ENCODE measurements around the gene MAL. TPM values are rescaled to one million over a fixed set of nuclear protein-coding genes. Genes with fewer than 3 reads are reported as not detected.

Gene MAL
- total and polyA plus RNA-seq, 8 donors = 3.2 to 198 (median 26.9) TPM

- 74 to 80% (median 79%) methylated on average over 11 to 13 of the region's 13 CpGs for WGBS, 5 donors
- intact Hi-C loops (cut with DNase I; ENCODE audit: low total_unique reads) = no loop called here
- peaks cover 0 to 53% (median 0%) of the 10 kb centered on the region in 3 donors for H3K27me3 ChIP-seq
- no peak overlapping the region for H3K27ac ChIP-seq
- H3K9me3 ChIP-seq = no peaks in the 10 kb centered on the region
- peaks cover 9 to 18% (median 12%) of the 10 kb centered on the region in 4 donors for H3K4me1 ChIP-seq
- H3K4me3 ChIP-seq = no peak overlapping the region
- no peaks in the 10 kb centered on the region for H3K36me3 ChIP-seq
- DNase-seq = no peak
- TF ChIP-seq EP300 (IDR thresholded peaks at IDR 0.05) = no peak
- TF ChIP-seq POLR2A (IDR thresholded peaks at IDR 0.05) = no peak
- no peak for TF ChIP-seq POLR2AphosphoS5 (IDR thresholded peaks at IDR 0.05)
Observed at GRCh38 chr2:95052804-95053479, 27.4 kb downstream of the MAL start.

- DNase-seq = peak in 1 of 2 donors; percentile 54
- WGBS, 5 donors = 15 to 29% (median 21%) methylated on average over 11 of the region's 11 CpGs
- Histone ChIP-seq H3K27me3 (peaks cover 0 to 53% (median 0%) of the 10 kb centered on the region in 3 donors), H3K36me3 (no peaks in the 10 kb centered on the region), H3K27ac (no peak overlapping the region), H3K9me3 (no peaks in the 10 kb centered on the region), H3K4me3 (no peak overlapping the region), H3K4me1 (peaks cover 3 to 13% (median 6%) of the 10 kb centered on the region in 4 donors)
- intact Hi-C loops (cut with DNase I; ENCODE audit: low total_unique reads) = no loop called here
- peak in 2 of 7 experiments; percentile 26 to 29 for TF ChIP-seq CTCF (IDR thresholded peaks at IDR 0.05)
- TF ChIP-seq POLR2A (IDR thresholded peaks at IDR 0.05) = no peak
Observed at GRCh38 chr2:95053543-95053942, 28.0 kb downstream of the MAL start.

- no peak overlapping the region for H3K27ac ChIP-seq
- intact Hi-C loops (cut with DNase I; ENCODE audit: low total_unique reads) = no loop called here
- no peaks in the 10 kb centered on the region for H3K9me3 ChIP-seq
- H3K4me1 ChIP-seq = peaks cover 0 to 13% (median 2%) of the 10 kb centered on the region in 4 donors
- 57 to 77% (median 68%) methylated on average over 5 of the region's 5 CpGs for WGBS, 5 donors
- peaks cover 0 to 50% (median 0%) of the 10 kb centered on the region in 3 donors for H3K27me3 ChIP-seq
- H3K4me3 ChIP-seq = no peak overlapping the region
- H3K36me3 ChIP-seq = no peaks in the 10 kb centered on the region
- no peak for TF ChIP-seq EP300 (IDR thresholded peaks at IDR 0.05)
- no peak for TF ChIP-seq POLR2AphosphoS5 (IDR thresholded peaks at IDR 0.05)
- TF ChIP-seq POLR2A (IDR thresholded peaks at IDR 0.05) = no peak
- TF ChIP-seq CTCF (IDR thresholded peaks at IDR 0.05) = no peak
- no peak for DNase-seq
Observed at GRCh38 chr2:95054016-95054415, 28.5 kb downstream of the MAL start.

- intact Hi-C loops (cut with DNase I; ENCODE audit: low total_unique reads) = no loop called here
- no peaks in the 10 kb centered on the region for H3K36me3 ChIP-seq
- 56 to 68% (median 65%) methylated on average over 3 of the region's 3 CpGs for WGBS, 5 donors
- no peak for TF ChIP-seq POLR2AphosphoS5 (IDR thresholded peaks at IDR 0.05)
- H3K4me1 ChIP-seq = peaks cover 0 to 24% (median 5%) of the 10 kb centered on the region in 4 donors
- H3K27me3 ChIP-seq = peaks cover 0 to 58% (median 0%) of the 10 kb centered on the region in 3 donors
- H3K27ac ChIP-seq = no peak overlapping the region
- DNase-seq = no peak
- H3K9me3 ChIP-seq = no peaks in the 10 kb centered on the region
- H3K4me3 ChIP-seq = no peak overlapping the region
Observed at GRCh38 chr2:95055262-95055661, 29.8 kb downstream of the MAL start.

- no peak for TF ChIP-seq POLR2A (IDR thresholded peaks at IDR 0.05)
- TF ChIP-seq EP300 (IDR thresholded peaks at IDR 0.05) = no peak
- no peak for TF ChIP-seq POLR2AphosphoS5 (IDR thresholded peaks at IDR 0.05)
- TF ChIP-seq CTCF (IDR thresholded peaks at IDR 0.05) = no peak
- Histone ChIP-seq H3K27ac (no peak overlapping the region), H3K4me1 (peaks cover 0 to 27% (median 5%) of the 10 kb centered on the region in 4 donors), H3K27me3 (peaks cover 0 to 58% (median 0%) of the 10 kb centered on the region in 3 donors), H3K4me3 (no peak overlapping the region), H3K36me3 (no peaks in the 10 kb centered on the region), H3K9me3 (no peaks in the 10 kb centered on the region)
- intact Hi-C loops (cut with DNase I; ENCODE audit: low total_unique reads) = no loop called here
- WGBS, 5 donors = 80 to 87% (median 84%) methylated on average over 4 to 8 of the region's 8 CpGs
- no peak for DNase-seq
Observed at GRCh38 chr2:95056044-95056443, 30.5 kb downstream of the MAL start.

Data from stomach (tissue), 9 donors.